ENCODE results near the gene EXOC3L2. TPM values are rescaled to one million over a fixed set of nuclear protein-coding genes. Genes with fewer than 3 reads are reported as not detected.

Gene EXOC3L2
- total RNA-seq, 1 donor: not detected

GRCh38 chr19:45223879-45224278, 21.3 kb downstream of the EXOC3L2 start:
- TF ChIP-seq CTCF (IDR thresholded peaks at IDR 0.05; ENCODE audit: insufficient read depth, low read depth, low read length): no peak
- DNase-seq (ENCODE audit: low read depth): no peak
- H3K4me3 ChIP-seq (ENCODE audit: low read depth, low read length): no peak overlapping the region

- no peak for DNase-seq (ENCODE audit: low read depth)
- no peak overlapping the region for H3K4me3 ChIP-seq (ENCODE audit: low read depth, low read length)
- no peak for TF ChIP-seq CTCF (IDR thresholded peaks at IDR 0.05; ENCODE audit: insufficient read depth, low read depth, low read length)
These were observed 22.5 kb downstream of the EXOC3L2 start for GRCh38 chr19:45222724-45223123.

DNA sequence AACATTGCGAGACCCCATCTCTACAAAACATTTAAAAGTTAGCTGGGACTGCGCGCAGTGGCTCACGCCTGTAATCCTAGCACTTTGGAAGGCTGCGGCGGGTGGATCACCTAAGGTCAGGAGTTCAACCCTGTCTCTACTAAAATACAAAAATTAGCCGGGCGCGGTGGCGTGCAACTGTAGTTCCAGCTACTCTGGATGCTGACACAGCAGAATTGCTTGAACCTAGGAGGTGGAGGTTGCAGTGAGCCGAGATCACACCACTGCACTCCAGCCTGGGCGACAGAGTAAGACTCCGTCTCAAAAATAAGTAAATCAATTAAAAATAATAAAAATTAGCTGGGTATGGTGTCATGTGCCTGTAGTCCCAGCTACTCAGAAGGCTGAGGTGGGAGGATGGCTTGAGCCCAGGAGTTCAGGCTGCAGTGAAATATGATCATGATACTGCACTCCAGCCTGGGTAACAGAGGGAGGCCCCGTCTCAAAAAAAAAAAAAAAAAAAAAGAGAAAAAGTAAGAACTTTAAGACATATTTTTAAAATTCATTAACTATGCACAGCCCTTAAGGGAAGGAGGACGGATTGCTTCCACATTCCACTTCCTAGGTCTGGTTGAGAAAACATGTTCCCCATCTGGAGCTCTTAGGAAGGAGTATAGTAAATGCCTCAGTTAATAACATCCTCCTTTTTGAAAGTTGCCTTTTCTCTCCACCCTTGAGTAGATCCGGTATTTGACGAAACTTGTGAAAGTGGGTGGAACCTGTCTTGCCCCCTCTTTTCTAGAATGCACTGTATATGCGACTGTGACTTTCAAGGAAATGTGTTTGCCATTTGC, 26.1 kb downstream of the EXOC3L2 start:
- H3K4me3 ChIP-seq (ENCODE audit: low read depth, low read length): no peak overlapping the region
- DNase-seq (ENCODE audit: low read depth): peak; percentile 10
- TF ChIP-seq CTCF (IDR thresholded peaks at IDR 0.05; ENCODE audit: insufficient read depth, low read depth, low read length): no peak

DNA sequence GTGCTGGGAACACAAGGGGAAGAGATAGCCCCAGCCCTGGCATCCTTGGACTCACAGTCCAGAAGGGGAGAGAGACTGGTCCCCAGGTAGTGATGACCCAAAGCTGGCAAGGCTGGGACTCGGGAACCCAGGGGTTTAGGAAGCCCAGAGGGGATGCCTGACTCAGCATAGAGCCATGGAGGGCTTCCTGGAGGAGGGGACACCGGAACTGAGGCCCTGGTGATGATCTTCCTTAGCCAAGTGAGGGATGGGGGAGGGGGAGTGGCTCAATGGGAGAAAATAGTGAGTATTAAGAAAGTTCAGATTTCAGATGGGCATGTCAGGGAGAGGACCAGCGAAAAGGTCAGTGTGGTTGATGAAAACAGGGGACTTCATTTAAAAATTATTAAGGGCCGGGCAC, 26.8 kb downstream of the EXOC3L2 start:
- DNase-seq (ENCODE audit: low read depth): no peak
- no peak overlapping the region for H3K4me3 ChIP-seq (ENCODE audit: low read depth, low read length)
- no peak for TF ChIP-seq CTCF (IDR thresholded peaks at IDR 0.05; ENCODE audit: insufficient read depth, low read depth, low read length)

- no peak for TF ChIP-seq CTCF (IDR thresholded peaks at IDR 0.05; ENCODE audit: insufficient read depth, low read depth, low read length)
- DNase-seq (ENCODE audit: low read depth): no peak
- no peak overlapping the region for H3K4me3 ChIP-seq (ENCODE audit: low read depth, low read length)
These were observed 27.3 kb downstream of the EXOC3L2 start for GRCh38 chr19:45217957-45218334.

DNA sequence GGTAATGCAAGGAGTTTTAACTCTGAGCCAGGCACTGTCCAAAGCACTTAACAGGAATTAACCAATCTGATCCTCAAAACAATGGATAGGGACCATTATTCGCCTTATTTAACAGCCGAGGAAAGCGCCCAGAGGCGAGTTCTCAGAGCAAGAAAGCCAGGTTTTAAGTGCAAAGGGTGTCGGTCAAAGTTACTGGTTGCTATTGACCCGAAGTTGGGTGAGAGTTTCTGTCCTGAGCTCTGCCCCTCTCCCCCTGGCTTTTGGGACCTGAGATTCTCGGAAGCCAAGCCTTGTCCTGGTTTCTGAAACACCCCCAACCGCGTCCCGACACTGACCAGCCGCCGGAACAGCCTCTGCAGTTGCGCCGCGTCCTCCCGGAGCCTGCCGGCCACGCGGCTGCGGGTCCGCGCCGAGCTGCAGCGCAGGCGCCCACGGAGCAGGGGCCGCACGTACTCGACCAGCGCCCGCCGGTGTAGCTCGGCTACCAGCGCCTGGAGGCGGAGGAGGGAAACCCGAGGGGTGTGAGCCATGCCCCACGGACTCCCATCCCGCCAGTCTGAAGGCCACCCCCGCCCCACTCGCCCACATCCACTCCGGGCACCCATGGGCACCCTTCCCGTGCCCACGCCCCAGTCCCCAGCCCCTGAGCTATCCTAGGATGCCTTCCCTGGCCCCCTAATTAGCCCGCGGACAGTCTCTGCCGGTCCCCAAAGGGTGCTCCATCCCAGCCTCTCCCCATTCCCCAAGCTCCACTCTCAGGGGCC, 27.8 kb downstream of the EXOC3L2 start:
- no peak for TF ChIP-seq CTCF (IDR thresholded peaks at IDR 0.05; ENCODE audit: insufficient read depth, low read depth, low read length)
- DNase-seq (ENCODE audit: low read depth): no peak
- H3K4me3 ChIP-seq (ENCODE audit: low read depth, low read length): no peak overlapping the region
